GM15510 (cell line): Measurements from ENCODE around the gene GRK2.

Source experiments
- POLR2A ChIP-seq: IDR thresholded peaks from 3 replicates; pipeline ENCODE4 v1.6.1; 2011; ENCODE audit warnings: borderline replicate concordance; ENCODE audit not compliant: insufficient read length; ENCODE audit errors: extremely low read depth

Gene GRK2

GRCh38 chr11:67266449-67267187 lies at the start of gene GRK2:
Gene GRK2, plus strand, starts transcription at chr11:67266473. Its CDS starts 227 bp downstream, at chr11:67266700.
- peak; percentile 47 for TF ChIP-seq POLR2A

- no peak for TF ChIP-seq POLR2A
These were observed 38.5 kb upstream of the GRK2 start for GRCh38 chr11:67227726-67228125.

GRCh38 chr11:67230406-67230805 lies 35.9 kb upstream of the GRK2 start:
- TF ChIP-seq POLR2A = no peak

GRCh38 chr11:67230886-67231285 lies 35.4 kb upstream of the GRK2 start:
- TF ChIP-seq POLR2A = no peak

GRCh38 chr11:67233584-67234190 lies 32.6 kb upstream of the GRK2 start:
- no peak for TF ChIP-seq POLR2A

- TF ChIP-seq POLR2A = no peak
These were observed 28.7 kb upstream of the GRK2 start for GRCh38 chr11:67237574-67237973.

- no peak for TF ChIP-seq POLR2A
These were observed 27.1 kb upstream of the GRK2 start for GRCh38 chr11:67238894-67239782.

- TF ChIP-seq POLR2A = peak; percentile 96
These were observed 26.3 kb upstream of the GRK2 start for GRCh38 chr11:67239783-67240575.

- TF ChIP-seq POLR2A = no peak
These were observed 25.5 kb upstream of the GRK2 start for GRCh38 chr11:67240576-67241389.

- no peak for TF ChIP-seq POLR2A
These were observed 23.7 kb upstream of the GRK2 start for GRCh38 chr11:67242548-67242947.

- no peak for TF ChIP-seq POLR2A
These were observed 23.2 kb upstream of the GRK2 start for GRCh38 chr11:67243051-67243450.

- TF ChIP-seq POLR2A = no peak
These were observed 21.2 kb upstream of the GRK2 start for GRCh38 chr11:67245046-67245445.

- no peak for TF ChIP-seq POLR2A
These were observed 18.2 kb upstream of the GRK2 start for GRCh38 chr11:67247946-67248550.
